VCaP (cell line): ENCODE data around the gene KLF13.

ENCODE experiments used
- H3K27ac ChIP-seq: fragments of 450-650 bp; 2 replicates; pipeline ENCODE4 v1.5.1; 2017
- CTCF ChIP-seq: fragments of 450-650 bp; conservative IDR thresholded peaks from 2 replicates; pipeline ENCODE4 v1.5.1; 2017; ENCODE audit warnings: mild to moderate bottlenecking, moderate library complexity

The KLF13 gene

DNA sequence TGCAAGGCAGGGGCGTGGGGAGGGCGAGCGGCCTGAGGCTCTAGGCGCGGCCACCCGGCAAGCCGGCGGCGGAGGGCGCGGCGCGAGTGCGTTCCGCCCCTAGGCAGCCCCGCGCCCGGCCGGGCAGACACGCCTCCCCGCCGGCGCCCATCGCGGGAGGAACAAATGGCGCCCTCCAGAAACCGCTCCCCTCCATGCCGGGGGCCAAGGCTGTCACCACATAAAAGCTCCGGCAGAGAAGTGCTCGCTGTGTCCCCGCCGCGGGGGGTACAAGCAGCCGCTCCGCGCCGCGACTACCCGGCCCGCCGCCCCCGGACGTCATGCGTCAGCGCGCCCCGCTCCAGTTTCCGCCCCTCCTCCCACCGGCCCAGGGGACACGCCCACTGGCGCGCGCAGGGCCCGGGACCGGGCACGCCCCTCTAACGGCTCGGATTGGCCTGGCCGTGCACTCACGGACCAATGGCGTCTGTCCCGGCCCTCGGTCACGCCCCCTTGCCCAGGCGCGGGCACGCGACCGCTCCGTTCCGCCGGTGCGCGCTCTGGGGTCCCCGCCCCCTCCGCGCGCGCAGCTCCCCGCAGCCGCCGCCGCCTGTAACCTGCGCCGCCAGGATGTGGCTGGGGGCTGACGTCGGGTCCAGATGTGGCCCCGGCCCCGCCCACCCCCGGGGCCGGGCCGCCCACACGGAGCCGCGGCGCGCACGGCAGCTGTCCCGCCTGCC, at the start of gene KLF13:
TSS of gene KLF13 (plus strand) at position 680 of the 719 bp plus-strand sequence. CDS start 378 bp downstream, outside the sequence.
- peak within 1 kb of the TSS; percentile 96 for H3K27ac ChIP-seq
- no peak for TF ChIP-seq CTCF

DNA sequence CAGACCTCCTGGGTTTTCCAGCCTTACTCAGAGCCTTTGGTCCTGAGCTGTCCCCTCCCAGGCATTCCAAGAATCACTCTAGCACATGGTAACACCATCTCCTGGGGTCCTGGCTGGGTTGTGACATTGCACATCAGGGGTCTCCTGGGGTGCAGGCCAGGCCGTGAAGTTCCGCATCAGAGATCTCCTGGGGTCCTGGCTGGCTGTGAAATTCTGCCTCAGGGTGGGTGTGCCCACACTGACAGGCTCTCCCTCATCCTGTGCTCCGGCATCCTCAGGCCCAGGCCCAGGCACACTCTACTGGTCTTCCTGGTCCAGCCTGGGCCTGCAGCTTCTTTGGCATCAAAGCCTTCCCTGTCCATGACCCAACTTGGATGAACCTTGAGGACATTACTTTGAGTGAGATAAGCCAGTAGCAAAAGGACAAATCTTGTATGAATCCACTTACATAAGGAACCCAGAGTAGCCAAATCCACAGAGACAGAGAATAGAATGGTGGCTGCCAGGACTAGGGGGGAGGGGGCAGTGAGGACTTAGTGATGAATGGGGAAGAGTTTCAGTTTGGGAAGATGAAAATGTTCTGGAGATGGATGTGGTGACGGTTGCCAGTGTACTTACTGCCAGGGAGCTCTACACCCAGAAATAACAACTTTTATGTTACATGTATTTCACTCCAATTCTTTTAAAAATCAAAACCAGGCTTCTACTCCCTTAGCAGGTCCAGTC, 49.1 kb upstream of the KLF13 start:
- no peak overlapping the region for H3K27ac ChIP-seq

DNA sequence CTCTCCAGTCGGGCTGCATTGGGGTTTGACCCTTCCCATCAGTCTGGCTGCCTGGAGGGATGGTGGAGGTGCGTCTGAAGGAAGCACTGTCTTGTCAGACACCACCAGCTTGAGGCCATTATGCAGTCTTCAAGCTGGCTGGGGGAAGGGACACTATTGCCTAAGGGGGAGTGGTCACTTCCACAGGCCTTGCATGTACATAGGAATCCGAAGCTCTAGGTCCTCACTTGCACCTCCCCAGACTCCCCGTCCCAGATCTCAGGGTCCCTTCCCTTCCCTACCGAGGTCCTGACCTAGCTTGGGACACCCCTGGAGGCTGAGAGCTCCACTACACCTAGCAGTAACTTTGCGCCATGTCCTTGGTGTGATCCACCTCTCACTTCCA, 48.6 kb upstream of the KLF13 start:
- TF ChIP-seq CTCF: no peak
- no peak overlapping the region for H3K27ac ChIP-seq

More for the DNA sequence above, 49.1 kb upstream of the KLF13 start:
- no peak for TF ChIP-seq CTCF

- TF ChIP-seq CTCF: no peak
- no peak overlapping the region for H3K27ac ChIP-seq
Measured at GRCh38 chr15:31278544-31279220, 48.0 kb upstream of the KLF13 start.

DNA sequence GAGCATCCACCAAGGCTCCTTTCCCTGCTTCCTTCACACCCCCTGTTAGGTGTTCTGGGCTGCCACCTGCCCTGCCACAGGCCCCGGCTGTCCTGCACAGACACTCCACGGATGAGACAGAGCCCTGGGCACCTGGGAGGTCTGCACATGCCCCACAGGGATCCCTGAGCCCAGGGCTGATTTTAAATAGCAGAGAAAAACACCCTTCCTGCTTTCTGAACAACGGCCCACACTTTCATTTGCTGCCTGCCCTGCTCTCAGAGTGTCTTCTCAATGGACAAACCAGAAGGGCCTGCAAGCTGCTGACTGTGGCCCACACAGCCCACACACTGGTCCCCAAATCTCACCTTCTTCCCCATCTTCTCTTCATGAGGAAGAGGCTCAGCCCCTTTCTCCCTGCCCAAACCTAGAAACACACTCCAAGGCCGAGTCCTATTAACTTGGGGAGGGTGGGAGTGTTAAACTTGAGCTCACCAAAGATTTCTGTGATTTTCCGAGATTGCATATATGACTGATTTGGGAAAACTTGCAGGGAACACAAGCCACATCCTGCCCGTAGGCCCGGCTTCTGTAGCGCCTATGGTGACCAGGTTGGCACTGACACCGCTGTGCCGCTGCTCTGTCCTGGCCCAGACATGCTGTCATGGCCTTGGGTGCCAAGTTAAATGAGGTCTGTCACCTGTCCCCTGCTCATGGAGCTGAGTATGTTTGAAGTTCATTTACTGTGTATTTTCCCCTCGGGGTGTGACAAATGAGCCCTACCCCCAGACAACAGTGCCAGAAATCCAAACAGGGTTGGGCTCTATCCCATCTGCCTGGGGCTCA, 47.2 kb upstream of the KLF13 start:
- TF ChIP-seq CTCF: no peak
- H3K27ac ChIP-seq: no peak overlapping the region; the same call in 1 of the 2 replicates

DNA sequence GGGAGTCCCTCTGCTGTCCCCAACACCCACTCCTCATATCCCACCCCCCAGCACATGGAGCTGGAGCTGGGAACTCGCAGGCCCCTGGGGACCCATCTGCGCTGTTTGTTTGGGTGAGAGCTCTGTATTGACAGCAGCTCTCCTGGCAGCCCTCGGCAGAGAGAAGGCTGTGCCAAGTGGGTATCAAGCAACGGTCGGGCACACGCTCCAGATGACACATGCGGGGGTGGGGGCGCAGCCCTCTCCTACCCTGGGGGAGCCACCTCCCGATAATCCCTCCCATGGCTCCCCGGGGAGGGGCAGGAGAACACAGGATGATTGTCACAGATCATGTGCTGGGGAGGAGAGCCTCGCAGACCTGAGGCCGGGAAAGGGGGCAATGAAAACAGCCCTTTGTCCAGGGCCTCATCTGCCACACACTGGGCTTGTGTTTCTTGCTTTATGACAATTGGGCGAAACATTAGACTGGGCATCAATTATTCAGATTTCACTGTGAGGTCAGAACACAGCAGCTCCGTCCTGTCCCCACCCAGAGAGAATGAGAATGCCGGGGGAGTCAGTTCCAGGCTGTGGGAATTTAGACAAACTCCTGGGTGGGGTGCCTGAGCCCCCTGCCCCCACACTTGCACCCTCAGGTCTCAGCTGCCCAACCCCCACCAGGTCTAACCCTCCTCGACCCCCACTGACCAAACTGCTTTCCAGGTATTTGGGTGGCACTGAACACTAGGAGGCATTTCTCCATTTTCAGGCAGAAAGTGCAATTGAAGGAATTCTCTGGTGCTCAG, 46.4 kb upstream of the KLF13 start:
- H3K27ac ChIP-seq: no peak overlapping the region; the same call in 1 of the 2 replicates
- no peak for TF ChIP-seq CTCF
